GM21526 (cell line): ENCODE data around the gene CLCA1.

Experiments used
- ATAC-seq: cut with Tn5 transposase; IDR thresholded peaks from one replicate; pipeline ENCODE4 v1.9.1; 2021; ENCODE audit warnings: moderate library complexity; ENCODE audit not compliant: unreplicated experiment, low FRiP score

CLCA1 gene

DNA sequence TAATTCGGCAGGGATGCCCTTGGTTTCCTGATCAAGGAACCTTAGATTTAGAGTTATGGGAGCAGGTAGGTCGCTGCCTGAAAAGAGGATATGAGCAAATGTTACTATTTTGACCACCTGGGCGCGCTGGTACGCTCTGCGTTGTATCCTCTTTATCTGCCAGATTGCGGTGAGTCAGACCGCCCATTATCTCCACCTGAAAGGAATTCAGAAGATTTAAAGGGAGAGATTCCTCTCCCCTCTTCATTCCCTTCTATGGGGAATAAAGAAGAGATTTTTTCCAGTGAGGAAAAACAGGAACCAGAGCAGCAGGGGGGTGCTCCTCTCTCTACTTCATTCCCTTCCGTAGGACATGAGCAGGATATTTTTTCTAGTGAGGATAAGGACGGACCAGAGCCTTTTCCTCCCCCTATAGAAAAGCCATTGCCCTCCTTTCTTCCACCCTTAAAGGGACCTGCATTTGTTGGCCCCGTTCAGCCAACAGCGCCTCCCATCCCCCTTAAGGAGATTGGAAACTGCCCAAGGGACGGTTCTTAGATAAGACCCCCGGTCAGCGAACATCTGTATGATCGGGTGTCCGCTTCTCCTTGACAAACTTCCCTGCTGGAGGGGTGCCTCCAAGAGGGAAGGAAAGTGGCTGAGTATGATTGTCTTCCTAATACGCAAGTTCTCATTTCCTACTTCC is 34.1 kb downstream of the CLCA1 start:
- ATAC-seq, result peak; percentile 37

GRCh38 chr1:86503406-86504136 is 34.8 kb downstream of the CLCA1 start:
- ATAC-seq, result no peak

GRCh38 chr1:86504137-86504479 is 35.4 kb downstream of the CLCA1 start:
- ATAC-seq, result no peak

DNA sequence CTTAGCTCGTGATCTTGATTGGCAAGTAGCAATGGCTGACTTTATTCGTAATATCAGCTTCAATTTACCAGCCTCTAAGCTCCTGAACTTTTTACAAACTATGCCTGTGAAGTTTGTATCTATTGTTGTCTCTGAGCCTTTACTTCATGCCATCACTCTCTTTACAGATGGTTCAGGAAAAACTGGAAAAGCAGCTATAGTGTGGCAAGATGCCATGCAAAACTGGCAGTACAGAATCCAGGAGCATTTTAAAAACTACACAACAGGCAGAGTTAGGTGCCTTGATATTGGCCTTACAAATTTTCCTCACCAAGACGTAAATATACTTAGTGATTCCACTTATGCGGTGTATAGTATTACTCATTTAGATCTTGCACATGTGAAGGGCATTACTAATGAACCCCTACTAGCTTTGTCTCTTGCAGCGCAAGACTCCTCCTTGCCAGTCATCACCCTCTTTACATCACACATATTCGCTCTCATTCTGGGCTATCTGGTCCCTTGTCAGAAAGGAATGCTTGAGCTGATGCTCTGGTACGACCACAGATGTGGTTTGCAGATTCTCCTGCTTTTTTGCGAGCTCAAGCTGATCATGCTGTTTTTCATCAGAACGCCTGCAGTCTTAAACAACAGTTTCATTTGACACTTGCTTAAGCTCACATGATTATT is 36.3 kb downstream of the CLCA1 start:
- no peak for ATAC-seq

GRCh38 chr1:86505564-86505902 is 36.8 kb downstream of the CLCA1 start:
- ATAC-seq, result no peak

- ATAC-seq, result peak; percentile 76
Measured at GRCh38 chr1:86507935-86508582, 39.3 kb downstream of the CLCA1 start.

GRCh38 chr1:86508583-86508969 is 39.8 kb downstream of the CLCA1 start:
- ATAC-seq, result no peak

GRCh38 chr1:86515597-86515996 is 46.9 kb downstream of the CLCA1 start:
- no peak for ATAC-seq

DNA sequence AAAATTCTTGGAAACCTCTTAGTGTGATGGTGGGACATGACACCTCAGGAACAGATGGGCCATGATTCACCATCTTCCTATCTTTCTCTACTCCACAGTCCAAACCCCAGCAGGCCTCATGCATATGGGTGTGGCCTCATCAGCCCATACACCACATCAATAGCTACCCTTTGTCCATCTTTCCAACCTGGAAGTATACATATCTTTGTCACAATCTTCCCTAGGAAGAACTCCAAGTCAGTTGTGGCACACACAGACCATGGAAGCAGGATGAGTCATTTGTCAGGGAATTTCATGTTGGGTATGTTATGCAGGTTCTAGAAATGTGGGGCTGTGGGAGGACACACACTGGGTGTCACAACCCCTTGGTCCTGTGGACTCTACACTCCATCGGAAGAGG is 47.6 kb downstream of the CLCA1 start:
- no peak for ATAC-seq

DNA sequence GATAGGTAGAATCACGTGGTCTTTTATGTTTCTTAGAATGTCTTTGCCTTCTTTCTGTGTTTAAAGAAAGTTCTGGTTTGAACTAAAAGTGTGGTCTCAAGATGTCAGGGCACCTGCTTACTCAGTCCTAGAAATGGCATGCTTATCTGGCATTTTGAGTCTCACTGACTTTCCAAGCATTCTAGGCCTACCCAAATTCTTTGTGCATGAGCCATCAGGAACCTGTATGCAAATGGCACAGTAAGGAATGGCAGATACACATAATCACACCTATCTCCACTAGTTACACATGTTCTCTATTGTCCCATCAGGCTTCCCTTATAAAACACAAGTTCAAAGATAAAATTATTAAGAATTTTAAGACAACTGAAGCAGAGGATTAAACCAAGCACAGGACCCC is 48.6 kb downstream of the CLCA1 start:
- no peak for ATAC-seq

DNA sequence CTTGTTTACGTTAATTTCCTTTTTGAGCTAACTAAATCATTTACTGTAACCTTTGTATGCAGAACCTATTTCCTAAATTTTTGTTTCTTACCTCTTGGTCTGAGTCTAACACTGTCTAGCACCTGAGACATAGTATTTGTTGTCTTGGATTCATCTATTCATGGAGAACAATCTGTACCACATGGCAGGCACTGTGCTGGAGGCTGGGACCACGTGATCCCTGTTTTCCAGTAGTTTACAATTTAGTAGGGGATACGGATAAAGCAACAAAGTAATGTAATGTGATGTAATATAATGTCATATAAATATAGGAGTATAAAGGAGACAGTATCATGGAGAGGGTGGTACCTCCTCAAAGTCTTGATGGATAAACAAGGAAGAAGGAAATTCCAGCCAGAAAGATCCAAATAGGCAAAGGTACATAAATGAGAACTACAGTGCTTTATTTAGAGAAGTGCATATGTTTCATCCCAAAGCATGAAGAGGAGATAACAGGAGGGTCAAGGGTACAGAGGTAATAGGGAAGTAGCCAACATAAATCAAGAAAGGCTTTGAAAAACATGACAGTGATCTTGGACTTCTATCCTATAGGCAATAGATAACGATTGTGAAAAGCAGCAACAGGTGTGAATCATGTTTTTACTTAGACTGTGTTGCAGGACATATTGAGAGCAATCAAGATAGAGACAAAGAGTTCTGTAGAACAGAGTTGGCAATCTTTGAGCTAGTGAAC is 52.2 kb downstream of the CLCA1 start:
- ATAC-seq, result no peak

DNA sequence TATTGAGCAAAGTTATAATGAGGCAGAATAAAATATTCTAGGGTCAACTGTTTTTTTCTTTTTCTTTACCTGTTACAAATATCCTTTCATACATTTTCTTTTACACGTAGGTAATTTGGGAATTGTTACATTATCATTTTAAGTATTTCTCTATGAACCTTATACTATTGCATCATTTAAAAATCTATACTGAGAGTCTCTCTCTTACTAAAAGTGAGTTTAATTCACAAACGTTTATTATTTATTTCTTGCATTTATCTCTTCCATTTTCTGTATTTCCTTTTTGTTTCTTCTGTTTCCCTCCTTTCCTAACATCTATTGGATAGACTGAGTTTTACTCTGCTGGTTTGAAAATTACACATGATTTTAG is 52.8 kb downstream of the CLCA1 start:
- ATAC-seq, result no peak

DNA sequence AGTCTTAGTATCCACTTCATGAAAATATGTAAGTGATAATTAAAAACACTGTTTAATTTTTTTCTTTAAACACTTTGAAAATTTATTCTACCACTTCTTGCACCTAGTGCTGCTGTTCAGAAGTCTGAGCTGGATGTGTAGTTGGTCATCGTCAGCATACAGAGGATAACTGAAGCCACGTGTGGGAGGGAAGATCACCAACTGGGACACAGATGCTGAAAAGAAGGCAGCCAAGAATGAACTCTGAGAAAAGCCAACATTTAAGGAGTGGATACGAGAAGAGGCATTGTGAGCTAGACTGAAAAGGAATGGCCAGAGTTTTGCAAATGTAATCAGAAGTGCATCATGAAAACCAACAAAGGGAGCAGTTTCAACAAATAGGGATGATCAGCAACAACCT is 53.5 kb downstream of the CLCA1 start:
- ATAC-seq, result no peak

GRCh38 chr1:86523670-86524354 is 55.1 kb downstream of the CLCA1 start:
- no peak for ATAC-seq

- no peak for ATAC-seq
Measured at GRCh38 chr1:86527306-86527705, 58.6 kb downstream of the CLCA1 start.

DNA sequence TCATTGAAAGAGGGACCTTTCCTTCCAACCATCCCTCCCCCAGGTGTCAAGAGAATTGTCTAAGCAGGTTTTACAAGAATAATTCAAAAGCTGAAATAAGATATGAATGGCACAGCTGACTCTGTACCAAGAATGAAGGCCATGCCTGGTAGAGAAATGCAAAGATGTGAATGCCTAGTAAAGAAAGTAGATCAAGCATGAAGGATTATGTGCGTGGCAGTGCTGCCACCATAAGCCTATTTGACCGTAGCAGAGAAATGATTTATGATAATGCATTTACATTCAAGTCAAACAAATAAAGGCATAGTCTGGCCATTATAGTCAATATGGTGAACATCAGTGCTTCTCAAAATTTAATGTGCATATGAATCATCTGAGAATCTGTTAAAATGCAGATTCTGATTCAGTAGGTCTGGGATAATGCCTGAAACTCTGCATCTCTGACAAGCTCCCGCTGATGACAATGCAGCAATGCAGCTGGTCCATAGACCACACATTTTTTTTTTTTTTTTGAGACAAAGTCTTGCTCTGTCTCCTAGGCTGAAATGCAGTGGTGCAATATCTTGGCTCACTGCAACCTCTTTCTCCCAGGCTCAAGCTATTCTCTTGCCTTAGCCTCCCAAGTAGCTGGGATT is 61.6 kb downstream of the CLCA1 start:
- no peak for ATAC-seq

DNA sequence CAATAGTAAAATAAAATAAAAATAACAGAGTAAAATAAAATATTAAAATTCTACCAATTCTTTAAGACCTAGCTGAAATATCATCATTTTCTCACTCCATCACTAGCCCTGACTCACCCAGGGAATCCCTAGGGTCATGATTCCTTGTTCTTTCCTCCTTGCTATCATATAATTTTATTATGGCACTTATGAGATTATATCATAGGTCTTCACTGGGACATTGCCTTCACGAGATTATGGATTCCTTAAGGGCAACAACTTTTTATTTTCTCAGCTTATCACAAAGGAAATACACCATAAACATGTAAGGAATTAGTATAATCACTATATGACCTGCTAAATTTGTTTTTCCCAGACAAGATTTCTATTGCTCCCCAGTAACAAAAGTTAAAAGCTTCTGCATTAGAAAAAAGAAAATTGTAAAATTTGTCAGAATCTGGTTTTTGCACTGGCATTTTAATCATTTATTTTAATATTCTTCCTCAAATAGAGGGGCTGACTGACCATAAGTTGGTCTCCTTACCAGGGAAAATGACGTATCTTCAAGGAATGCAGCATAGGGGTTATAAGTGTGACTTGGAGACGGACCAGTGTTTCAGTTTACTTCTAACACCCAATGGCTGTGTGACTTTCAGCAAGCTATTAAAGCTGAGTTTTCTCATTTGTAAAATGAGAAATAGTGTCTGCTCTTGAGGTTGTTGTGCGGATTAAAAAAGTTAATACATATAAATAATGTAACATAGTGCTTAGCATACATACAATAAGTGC is 69.4 kb downstream of the CLCA1 start:
- no peak for ATAC-seq

- ATAC-seq, result no peak
Measured at GRCh38 chr1:86538775-86539174, 70.0 kb downstream of the CLCA1 start.

DNA sequence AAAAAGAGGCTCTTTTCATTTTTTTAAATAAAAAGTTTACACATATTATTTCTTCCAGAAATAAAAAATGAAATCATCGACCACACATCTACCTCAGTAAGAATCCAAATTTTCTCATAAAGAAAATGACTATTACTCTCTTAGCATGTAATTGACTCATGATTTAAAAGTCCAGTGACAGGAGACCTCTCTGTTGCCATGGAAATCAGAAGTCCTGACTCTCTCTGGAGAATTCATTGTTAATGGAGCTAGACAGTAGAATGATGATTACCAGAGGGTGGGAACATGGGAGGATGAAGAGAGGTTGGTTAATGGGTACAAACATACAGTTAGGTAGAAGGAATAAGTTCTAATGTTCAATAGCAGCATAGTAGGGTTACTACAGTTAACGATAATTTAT is 73.1 kb downstream of the CLCA1 start:
- ATAC-seq, result no peak
